Loucy (cell line): Measurements from ENCODE around the gene VSTM1.

Experiments
- H2AFZ ChIP-seq: fragments of 200-600 bp; sonication (generic); 2 replicates; pipeline ENCODE4 v1.6.0; 2016; ENCODE audit warnings: antibody characterized with exemption, mild to moderate bottlenecking, low read length, moderate library complexity
- H3F3A ChIP-seq: fragments of 200-600 bp; 2 replicates; pipeline ENCODE4 v1.6.0; 2016; ENCODE audit warnings: antibody characterized with exemption, low read depth, mild to moderate bottlenecking
- H3K27me3 ChIP-seq: fragments of 200-600 bp; sonication (generic); 2 replicates; pipeline ENCODE4 v1.6.1; 2014; ENCODE audit warnings: low read length, mild to moderate bottlenecking; ENCODE audit not compliant: insufficient read depth, poor library complexity, severe bottlenecking
- H3K36me3 ChIP-seq: fragments of 200-600 bp; sonication (generic); 2 replicates; pipeline ENCODE4 v1.6.1; 2016; ENCODE audit warnings: low read length; ENCODE audit not compliant: insufficient read depth
- H3K4me1 ChIP-seq: fragments of 200-600 bp; sonication (generic); 2 replicates; pipeline ENCODE4 v1.5.1; 2014; ENCODE audit warnings: low read length, mild to moderate bottlenecking; ENCODE audit not compliant: insufficient read depth, poor library complexity, severe bottlenecking
- H3K4me2 ChIP-seq: fragments of 200-600 bp; sonication (generic); 2 replicates; pipeline ENCODE4 v1.6.0; 2014; ENCODE audit warnings: antibody characterized with exemption, low read length, low read depth, mild to moderate bottlenecking; ENCODE audit not compliant: poor library complexity, severe bottlenecking
- H3K4me3 ChIP-seq: fragments of 200-600 bp; sonication (generic); 2 replicates; pipeline ENCODE4 v1.5.1; 2014; ENCODE audit warnings: low read length, mild to moderate bottlenecking, mixed read lengths; ENCODE audit not compliant: poor library complexity, severe bottlenecking
- H3K79me2 ChIP-seq: fragments of 200-600 bp; sonication (generic); 2 replicates; pipeline ENCODE4 v1.6.1; 2014; ENCODE audit warnings: low read length; ENCODE audit not compliant: insufficient read depth
- H3K9ac ChIP-seq: fragments of 200-600 bp; sonication (generic); 2 replicates; pipeline ENCODE4 v1.6.0; 2014; ENCODE audit warnings: mild to moderate bottlenecking, low read depth, low read length, moderate library complexity; ENCODE audit not compliant: poor library complexity, severe bottlenecking
- H3K9me2 ChIP-seq: fragments of 200-600 bp; sonication (generic); replicated peaks from 2 replicates; pipeline ENCODE4 v1.6.1; 2016; ENCODE audit warnings: low read depth, low read length, mixed read lengths
- H3K9me3 ChIP-seq: fragments of 200-600 bp; sonication (generic); 2 replicates; pipeline ENCODE4 v1.6.1; 2014; ENCODE audit warnings: mild to moderate bottlenecking, antibody characterized with exemption, low read length, low read depth; ENCODE audit not compliant: insufficient read depth
- H4K20me1 ChIP-seq: fragments of 200-600 bp; sonication (generic); 2 replicates; pipeline ENCODE4 v1.6.0; 2014; ENCODE audit warnings: antibody characterized with exemption, low read length, mild to moderate bottlenecking; ENCODE audit not compliant: insufficient read depth, poor library complexity, severe bottlenecking
- CTCF ChIP-seq: fragments of 200-600 bp; sonication (generic); conservative IDR thresholded peaks from 2 replicates; pipeline ENCODE4 v1.5.1; 2014; ENCODE audit warnings: mild to moderate bottlenecking, antibody characterized with exemption, low read length
- EZH2phosphoT487 ChIP-seq: fragments of 200-600 bp; IDR thresholded peaks from 2 replicates; pipeline ENCODE4 v1.6.1; 2018; ENCODE audit warnings: antibody characterized with exemption, mild to moderate bottlenecking, moderate library complexity, borderline replicate concordance

Gene VSTM1

GRCh38 chr19:54021932-54022331, 41.8 kb downstream of the VSTM1 start:
- Histone ChIP-seq H3K9ac (no peak overlapping the region), H3K4me1 (no peaks in the 10 kb centered on the region)

GRCh38 chr19:54021363-54021762, 42.3 kb downstream of the VSTM1 start:
- no peak overlapping the region for H2AFZ ChIP-seq
- H3K27me3 ChIP-seq = no peaks in the 10 kb centered on the region
- H3K9me3 ChIP-seq = no peaks in the 10 kb centered on the region
- no peak overlapping the region for H3K4me2 ChIP-seq
- H3F3A ChIP-seq = no peaks in the 10 kb centered on the region
- no peaks in the 10 kb centered on the region for H3K79me2 ChIP-seq
- no peak overlapping the region for H3K4me3 ChIP-seq
- no peaks in the 10 kb centered on the region for H4K20me1 ChIP-seq
- no peaks in the 10 kb centered on the region for H3K9me2 ChIP-seq
- H3K9ac ChIP-seq = no peak overlapping the region
- no peaks in the 10 kb centered on the region for H3K36me3 ChIP-seq
- TF ChIP-seq CTCF = no peak
- TF ChIP-seq EZH2phosphoT487 = no peak
- no peaks in the 10 kb centered on the region for H3K4me1 ChIP-seq

More at GRCh38 chr19:54021932-54022331, 41.8 kb downstream of the VSTM1 start:
- TF ChIP-seq CTCF = no peak
- no peak for TF ChIP-seq EZH2phosphoT487
- H3K4me2 ChIP-seq = no peak overlapping the region
- no peaks in the 10 kb centered on the region for H4K20me1 ChIP-seq
- H3K36me3 ChIP-seq = no peaks in the 10 kb centered on the region
- no peak overlapping the region for H3K4me3 ChIP-seq
- no peaks in the 10 kb centered on the region for H3K9me3 ChIP-seq
- H2AFZ ChIP-seq = no peak overlapping the region
- no peaks in the 10 kb centered on the region for H3K27me3 ChIP-seq
- no peaks in the 10 kb centered on the region for H3K9me2 ChIP-seq
- no peaks in the 10 kb centered on the region for H3K79me2 ChIP-seq
- H3F3A ChIP-seq = no peaks in the 10 kb centered on the region

- Histone ChIP-seq H3K9ac (no peak overlapping the region), H3K36me3 (no peaks in the 10 kb centered on the region), H3K9me2 (no peaks in the 10 kb centered on the region), H2AFZ (no peak overlapping the region), H3K9me3 (no peaks in the 10 kb centered on the region), H3K4me1 (no peaks in the 10 kb centered on the region), H3K4me2 (no peak overlapping the region), H3K27me3 (no peaks in the 10 kb centered on the region), H3F3A (no peaks in the 10 kb centered on the region), H4K20me1 (no peaks in the 10 kb centered on the region), H3K79me2 (no peaks in the 10 kb centered on the region), H3K4me3 (no peak overlapping the region)
- TF ChIP-seq CTCF = no peak
- no peak for TF ChIP-seq EZH2phosphoT487
Observed at GRCh38 chr19:54017261-54017660, 46.4 kb downstream of the VSTM1 start.
